DND-41 (cell line): ENCODE data around the gene WDR38.
A peak's percentile ranks its signal among the peaks of the same experiment; 100 is the strongest.

Experiments
- ATAC-seq: fragments of 200-7000 bp; cut with Tn5 transposase; 3 replicates; pipeline ENCODE4 v1.9.1; 2021; ENCODE audit warnings: low read depth; ENCODE audit not compliant: insufficient read depth
- DNase-seq: peaks from one replicate; pipeline ENCODE4 v3.0.0-alpha.2; 2020
- H2AFZ ChIP-seq: 2 replicates; pipeline ENCODE4 v1.6.0; 2012; ENCODE audit warnings: low read depth, low read length
- H3K27ac ChIP-seq: 2 replicates; pipeline ENCODE4 v1.5.1; 2012; ENCODE audit warnings: low read length, inconsistent platforms
- H3K27me3 ChIP-seq: fragments of 200-600 bp; sonication (generic); 2 replicates; pipeline ENCODE4 v1.6.0; 2012; ENCODE audit warnings: low read length, mild to moderate bottlenecking, inconsistent platforms; ENCODE audit not compliant: insufficient read depth, poor library complexity
- H3K36me3 ChIP-seq: 2 replicates; pipeline ENCODE4 v1.5.1; 2012; ENCODE audit warnings: low read length, inconsistent platforms; ENCODE audit not compliant: insufficient read depth
- H3K4me1 ChIP-seq: 2 replicates; pipeline ENCODE4 v1.5.1; 2012; ENCODE audit warnings: mild to moderate bottlenecking, low read length; ENCODE audit not compliant: insufficient read depth
- H3K4me2 ChIP-seq: 2 replicates; pipeline ENCODE4 v1.6.0; 2012; ENCODE audit warnings: mild to moderate bottlenecking, moderate library complexity, low read length, inconsistent platforms; ENCODE audit not compliant: insufficient read depth
- H3K4me3 ChIP-seq, 2 experiments: fragments of 200-600 bp in 1 of 2; shearing (Covaris generic) in 1 of 2; 2 replicates each; pipeline ENCODE4 v1.5.1; 2012 to 2016; ENCODE audit warnings: inconsistent platforms in 2 of 2, low read length in 2 of 2, mild to moderate bottlenecking in 2 of 2, low read depth in 1 of 2, moderate library complexity in 1 of 2
- H3K79me2 ChIP-seq: 2 replicates; pipeline ENCODE4 v1.6.0; 2012; ENCODE audit warnings: low read length, inconsistent platforms; ENCODE audit not compliant: insufficient read depth
- H3K9ac ChIP-seq: 2 replicates; pipeline ENCODE4 v1.6.0; 2012; ENCODE audit warnings: low read depth, mild to moderate bottlenecking, inconsistent platforms, low read length, moderate library complexity
- H3K9me3 ChIP-seq: 2 replicates; pipeline ENCODE4 v1.5.1; 2012; ENCODE audit warnings: low read length, moderate library complexity, mild to moderate bottlenecking, inconsistent platforms; ENCODE audit not compliant: insufficient read depth, severe bottlenecking
- H4K20me1 ChIP-seq: 2 replicates; pipeline ENCODE4 v1.6.0; 2012; ENCODE audit warnings: low read length; ENCODE audit not compliant: insufficient read depth
- EZH2 ChIP-seq: IDR thresholded peaks from 3 replicates; pipeline ENCODE4 v1.6.1; 2012; ENCODE audit warnings: borderline replicate concordance, low read depth, mild to moderate bottlenecking, moderate library complexity, low read length, inconsistent platforms; ENCODE audit not compliant: severe bottlenecking
- TF ChIP-seq, protein P1 (sequence below): IDR thresholded peaks from 2 replicates; pipeline ENCODE4 v1.5.1; 2012; ENCODE audit warnings: borderline replicate concordance, low read length, moderate library complexity, mild to moderate bottlenecking; ENCODE audit not compliant: poor library complexity, severe bottlenecking; ENCODE audit errors: extremely low read depth

The WDR38 gene

DNA sequence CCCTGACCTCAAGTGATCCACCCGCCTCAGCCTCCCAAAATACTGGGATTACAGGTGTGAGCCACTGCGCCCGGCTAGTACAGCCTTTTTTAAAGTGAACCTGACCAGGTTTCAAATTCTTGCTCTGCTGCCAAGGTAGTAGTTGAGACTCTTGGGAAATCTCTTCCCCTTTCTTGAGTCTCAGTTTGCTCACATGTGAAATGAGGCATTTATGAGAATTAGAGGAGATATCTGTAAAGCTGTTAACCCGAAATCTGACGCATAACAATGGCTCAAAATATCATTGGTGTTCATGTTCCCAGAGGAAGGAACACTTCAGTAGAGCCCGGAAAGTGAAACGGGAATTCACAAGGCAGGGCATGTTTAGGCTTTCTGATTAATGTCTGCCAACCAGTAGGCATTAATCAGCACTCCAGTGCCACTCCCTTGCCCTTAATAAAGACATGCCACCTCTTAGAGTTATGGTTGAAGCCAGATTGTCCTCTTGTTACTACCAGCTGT lies 10.2 kb downstream of the WDR38 start:
- H3K79me2 ChIP-seq, result peaks cover 43% of the 10 kb centered on the region
- H3K9me3 ChIP-seq, result no peaks in the 10 kb centered on the region
- peak overlapping the region; percentile 79; the same call in 1 of the 2 replicates for H3K9ac ChIP-seq
- no peak overlapping the region for H3K4me3 ChIP-seq
- no peak overlapping the region for H2AFZ ChIP-seq
- ATAC-seq (no peak), DNase-seq (no peak)
- H3K4me2 ChIP-seq, result peak overlapping the region; percentile 86; the same call in 1 of the 2 replicates
- H4K20me1 ChIP-seq, result peaks cover 31% of the 10 kb centered on the region
- no peak for TF ChIP-seq EZH2
- TF ChIP-seq, protein P1, sequence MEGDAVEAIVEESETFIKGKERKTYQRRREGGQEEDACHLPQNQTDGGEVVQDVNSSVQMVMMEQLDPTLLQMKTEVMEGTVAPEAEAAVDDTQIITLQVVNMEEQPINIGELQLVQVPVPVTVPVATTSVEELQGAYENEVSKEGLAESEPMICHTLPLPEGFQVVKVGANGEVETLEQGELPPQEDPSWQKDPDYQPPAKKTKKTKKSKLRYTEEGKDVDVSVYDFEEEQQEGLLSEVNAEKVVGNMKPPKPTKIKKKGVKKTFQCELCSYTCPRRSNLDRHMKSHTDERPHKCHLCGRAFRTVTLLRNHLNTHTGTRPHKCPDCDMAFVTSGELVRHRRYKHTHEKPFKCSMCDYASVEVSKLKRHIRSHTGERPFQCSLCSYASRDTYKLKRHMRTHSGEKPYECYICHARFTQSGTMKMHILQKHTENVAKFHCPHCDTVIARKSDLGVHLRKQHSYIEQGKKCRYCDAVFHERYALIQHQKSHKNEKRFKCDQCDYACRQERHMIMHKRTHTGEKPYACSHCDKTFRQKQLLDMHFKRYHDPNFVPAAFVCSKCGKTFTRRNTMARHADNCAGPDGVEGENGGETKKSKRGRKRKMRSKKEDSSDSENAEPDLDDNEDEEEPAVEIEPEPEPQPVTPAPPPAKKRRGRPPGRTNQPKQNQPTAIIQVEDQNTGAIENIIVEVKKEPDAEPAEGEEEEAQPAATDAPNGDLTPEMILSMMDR, result no peak
- no peaks in the 10 kb centered on the region for H3K27me3 ChIP-seq
- peaks cover 51% of the 10 kb centered on the region for H3K4me1 ChIP-seq
- H3K27ac ChIP-seq, result no peak overlapping the region
- peaks cover 32% of the 10 kb centered on the region for H3K36me3 ChIP-seq

- DNase-seq (peak; percentile 91), ATAC-seq (peak; percentile 83)
- Histone ChIP-seq H3K4me3 (peak overlapping the region; percentile 74 to 92), H3K4me1 (peaks cover 37% of the 10 kb centered on the region), H3K9me3 (no peaks in the 10 kb centered on the region), H4K20me1 (peaks cover 42% of the 10 kb centered on the region), H2AFZ (peak overlapping the region; percentile 77), H3K79me2 (peaks cover 60% of the 10 kb centered on the region), H3K27me3 (no peaks in the 10 kb centered on the region), H3K9ac (peak overlapping the region; percentile 93), H3K4me2 (peak overlapping the region; percentile 90), H3K36me3 (peaks cover 39% of the 10 kb centered on the region), H3K27ac (peak overlapping the region; percentile 93)
- TF ChIP-seq, protein P1, result peak; percentile 55
- TF ChIP-seq EZH2, result no peak
These were observed 15.5 kb downstream of the WDR38 start for GRCh38 chr9:124868511-124869465.

DNA sequence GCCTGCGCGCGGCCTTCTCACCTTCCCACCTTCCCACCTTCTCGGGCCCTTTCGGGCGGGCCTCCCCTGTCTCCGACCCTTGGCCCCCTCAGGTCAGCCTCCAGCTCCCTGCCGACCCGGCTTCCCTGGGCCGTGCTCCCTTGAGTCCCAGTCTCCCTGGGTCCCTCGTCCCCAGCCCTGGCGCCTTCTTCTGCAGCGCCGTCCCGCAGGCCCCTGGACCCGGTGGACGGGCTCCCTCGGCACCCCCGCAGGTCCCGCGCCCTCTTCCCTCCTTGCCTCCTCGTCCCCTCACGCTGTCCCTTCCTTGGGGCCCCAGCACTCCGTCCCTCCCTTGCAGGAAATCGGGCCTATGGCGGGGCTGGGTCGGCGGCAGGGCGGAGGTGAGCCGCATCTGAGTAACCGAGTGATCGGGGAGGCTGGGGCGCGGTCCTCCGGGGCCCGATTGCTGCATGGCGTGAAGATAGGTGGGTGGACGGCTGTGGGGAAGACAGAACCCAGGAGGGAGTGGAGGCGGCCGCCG lies 16.3 kb downstream of the WDR38 start:
- peak overlapping the region; percentile 93 for H3K27ac ChIP-seq
- H3K4me3 ChIP-seq, result peak overlapping the region; percentile 74 to 92
- H3K9ac ChIP-seq, result peak overlapping the region; percentile 93
- ATAC-seq (peak; percentile 16), DNase-seq (peak; percentile 40)
- peak overlapping the region; percentile 72 for H3K4me2 ChIP-seq
- peak overlapping the region; percentile 77; the same call in 1 of the 2 replicates for H2AFZ ChIP-seq
- no peaks in the 10 kb centered on the region for H3K27me3 ChIP-seq
- H3K9me3 ChIP-seq, result no peaks in the 10 kb centered on the region
- peaks cover 47% of the 10 kb centered on the region for H3K36me3 ChIP-seq
- H4K20me1 ChIP-seq, result peaks cover 48% of the 10 kb centered on the region
- peaks cover 37% of the 10 kb centered on the region for H3K4me1 ChIP-seq
- TF ChIP-seq, protein P1, result no peak
- no peak for TF ChIP-seq EZH2
- H3K79me2 ChIP-seq, result peaks cover 65% of the 10 kb centered on the region
